HG03469 (cell line): ENCODE results near the gene OR6C76.
"Not testable (repeated sequence)": the region's sequence is repeated elsewhere in the genome, so short reads cannot be mapped to it uniquely, and the experiment has no call there.

Source experiments
- ATAC-seq: cut with Tn5 transposase; IDR thresholded peaks from one replicate; pipeline ENCODE4 v1.9.1; 2021; ENCODE audit warnings: mild to moderate bottlenecking, moderate library complexity, moderate number of reproducible peaks; ENCODE audit not compliant: unreplicated experiment

OR6C76 gene

DNA sequence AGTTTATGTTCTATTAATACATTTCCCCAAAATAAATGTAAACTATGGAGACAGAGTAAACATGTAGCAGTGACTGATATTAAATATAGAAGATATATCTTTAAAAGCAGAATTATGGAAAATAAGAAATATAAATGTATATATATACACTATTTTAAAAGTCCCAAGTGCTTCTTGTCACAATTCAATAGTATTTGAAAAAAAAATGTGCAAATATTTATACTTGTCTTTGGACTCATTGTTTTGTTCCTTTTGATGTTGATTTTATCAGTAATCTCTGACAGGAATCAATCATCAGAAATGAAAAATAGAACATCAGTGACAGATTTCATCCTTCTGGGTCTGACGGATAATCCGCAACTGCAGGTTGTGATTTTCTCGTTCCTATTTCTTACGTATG is at the start of gene OR6C76:
Gene OR6C76, plus strand, starts transcription at position 301 of the 400 bp plus-strand sequence. Its CDS starts 0 bp downstream, at position 301.
- no peak for ATAC-seq

- no peak for ATAC-seq
Observed at GRCh38 chr12:55385891-55386290, 40.2 kb upstream of the OR6C76 start.

- ATAC-seq, result no peak
Observed at GRCh38 chr12:55392032-55392795, 33.8 kb upstream of the OR6C76 start.

GRCh38 chr12:55396326-55396725 is 29.7 kb upstream of the OR6C76 start:
- no peak for ATAC-seq

- no peak for ATAC-seq
Observed at GRCh38 chr12:55400229-55400628, 25.8 kb upstream of the OR6C76 start, which contains the start of gene OR6C65. OR6C65 (plus strand) TSS chr12:55400529; CDS start chr12:55400529, 0 bp downstream.

GRCh38 chr12:55407866-55408265 is 18.2 kb upstream of the OR6C76 start:
- no peak for ATAC-seq

GRCh38 chr12:55409133-55409532 is 16.9 kb upstream of the OR6C76 start:
- ATAC-seq, result not testable (repeated sequence)

GRCh38 chr12:55412138-55412537 is 13.9 kb upstream of the OR6C76 start:
- ATAC-seq, result not testable (repeated sequence)

GRCh38 chr12:55413498-55414388 is 12.3 kb upstream of the OR6C76 start:
- not testable (repeated sequence) for ATAC-seq

DNA sequence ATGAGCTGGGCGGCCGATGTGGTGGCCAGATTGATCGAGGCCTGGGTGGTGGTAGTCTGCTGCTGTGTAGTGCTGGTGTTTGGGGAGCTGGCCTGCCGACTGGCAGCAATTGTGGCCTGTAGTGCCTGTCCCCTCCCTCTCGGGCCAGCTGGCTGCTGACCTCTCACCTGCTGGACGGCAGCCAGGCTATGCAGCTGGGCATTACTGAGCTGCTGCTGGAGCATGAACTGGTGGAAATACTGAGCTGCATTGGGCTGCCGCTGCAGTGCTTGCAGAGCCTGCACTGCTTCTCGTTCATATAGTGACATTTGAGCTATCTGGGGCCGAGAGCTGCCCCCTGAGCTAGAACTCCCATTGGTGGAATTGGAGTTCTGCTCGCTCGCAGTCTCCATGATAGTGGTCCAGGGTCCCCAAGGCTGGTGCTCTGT is 11.6 kb upstream of the OR6C76 start:
- not testable (repeated sequence) for ATAC-seq

GRCh38 chr12:55414889-55415288 is 11.2 kb upstream of the OR6C76 start:
- not testable (repeated sequence) for ATAC-seq

GRCh38 chr12:55416961-55417360 is 9.1 kb upstream of the OR6C76 start:
- no peak for ATAC-seq

DNA sequence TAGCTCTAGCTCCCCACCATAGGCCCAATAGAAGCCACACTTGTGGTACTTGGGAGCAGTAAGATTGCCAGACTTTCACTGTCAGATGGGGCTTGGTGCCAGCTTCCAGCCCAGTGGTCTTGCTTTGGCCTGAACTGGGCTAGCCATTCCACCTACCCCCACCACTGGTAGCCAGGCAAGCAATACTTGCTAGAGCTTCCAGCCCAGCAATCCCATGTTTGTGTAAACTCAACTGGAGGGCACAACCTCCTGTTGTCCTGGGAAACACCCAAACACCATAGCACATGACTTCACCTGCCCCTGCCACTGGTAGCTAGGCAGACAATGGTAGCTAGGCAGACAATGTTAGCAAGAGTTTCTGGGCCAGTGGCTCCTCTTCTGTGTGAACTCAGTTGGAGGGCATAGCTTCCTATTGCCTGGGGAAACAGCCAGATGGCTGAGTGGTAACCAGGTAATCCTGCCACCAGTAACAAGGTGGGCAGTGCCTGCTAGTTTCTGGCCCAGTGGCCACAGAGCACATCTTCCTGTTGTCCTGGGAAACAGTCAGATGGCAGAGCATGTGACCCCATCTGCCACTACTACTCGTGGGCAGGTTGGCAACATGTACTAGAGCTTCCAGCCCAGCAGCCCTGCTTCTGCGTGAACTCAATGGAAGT is 5.6 kb upstream of the OR6C76 start:
- no peak for ATAC-seq

DNA sequence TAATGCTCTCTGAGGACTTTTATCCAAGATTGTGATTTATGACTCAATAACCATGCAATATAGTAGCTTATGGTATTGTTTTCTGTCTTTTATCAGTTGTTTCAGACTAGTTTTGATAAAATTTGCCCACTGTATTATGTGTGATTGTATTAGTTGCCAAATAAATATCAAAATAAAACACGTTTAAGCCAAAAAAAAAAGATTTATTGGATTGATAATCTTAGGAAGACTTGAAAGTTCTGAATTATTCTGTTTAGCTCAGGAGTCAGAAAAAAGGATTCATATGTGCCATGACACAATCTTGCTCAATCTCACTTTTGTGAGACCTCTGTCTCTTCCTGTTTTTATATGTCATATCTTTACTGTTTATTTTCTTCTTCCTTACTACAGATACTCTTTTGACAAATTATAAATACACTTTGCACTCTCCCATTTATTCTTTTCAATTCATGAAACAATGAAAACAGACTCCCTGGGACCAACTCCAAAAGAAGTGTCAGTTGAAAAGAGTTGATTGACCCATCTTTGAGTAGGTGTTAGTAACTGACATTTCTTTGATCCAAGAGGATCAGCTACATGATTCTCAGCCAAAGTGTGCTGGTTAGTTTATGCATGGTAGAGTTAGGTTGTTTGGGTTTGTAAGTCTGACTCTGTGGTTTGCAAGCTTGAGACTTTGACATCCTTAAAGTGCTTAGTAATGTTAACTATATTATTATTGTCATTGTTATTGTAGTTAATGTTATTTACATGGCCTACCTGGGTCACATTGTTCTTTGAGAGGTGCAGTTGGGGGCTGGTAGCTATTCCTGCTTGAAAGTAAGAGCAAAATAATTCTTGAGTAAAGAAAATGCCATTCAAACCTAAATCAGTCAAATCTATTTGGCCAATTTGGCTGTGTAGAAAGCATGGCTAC is 2.5 kb downstream of the OR6C76 start:
- ATAC-seq, result no peak

GRCh38 chr12:55441233-55441632 is 15.2 kb downstream of the OR6C76 start:
- ATAC-seq, result not testable (repeated sequence)

- no peak for ATAC-seq
Observed at GRCh38 chr12:55443776-55444175, 17.7 kb downstream of the OR6C76 start, which contains the start of gene OR6C2. OR6C2 (plus strand) TSS chr12:55444076; CDS start chr12:55452214, 8,138 bp downstream.

GRCh38 chr12:55445357-55445756 is 19.3 kb downstream of the OR6C76 start:
- ATAC-seq, result no peak

DNA sequence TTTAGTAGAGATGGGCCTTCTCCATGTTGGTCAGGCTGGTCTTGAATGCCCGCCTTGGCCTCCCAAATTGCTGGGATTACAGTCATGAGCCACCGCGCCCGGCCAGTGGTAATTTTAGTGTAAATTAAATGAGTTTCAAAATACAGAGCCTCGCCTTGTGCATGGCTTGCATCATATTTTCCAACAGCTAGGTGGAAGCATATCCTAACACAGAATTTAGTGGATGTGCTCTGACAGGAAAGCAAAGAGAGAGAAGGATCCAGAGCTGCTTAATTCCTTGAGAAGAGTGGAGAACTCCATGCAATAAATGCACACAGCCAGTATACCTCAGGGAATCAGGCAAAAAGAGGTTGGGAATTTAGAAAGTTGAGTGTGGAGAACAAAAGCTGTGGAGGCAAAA is 20.3 kb downstream of the OR6C76 start:
- no peak for ATAC-seq

DNA sequence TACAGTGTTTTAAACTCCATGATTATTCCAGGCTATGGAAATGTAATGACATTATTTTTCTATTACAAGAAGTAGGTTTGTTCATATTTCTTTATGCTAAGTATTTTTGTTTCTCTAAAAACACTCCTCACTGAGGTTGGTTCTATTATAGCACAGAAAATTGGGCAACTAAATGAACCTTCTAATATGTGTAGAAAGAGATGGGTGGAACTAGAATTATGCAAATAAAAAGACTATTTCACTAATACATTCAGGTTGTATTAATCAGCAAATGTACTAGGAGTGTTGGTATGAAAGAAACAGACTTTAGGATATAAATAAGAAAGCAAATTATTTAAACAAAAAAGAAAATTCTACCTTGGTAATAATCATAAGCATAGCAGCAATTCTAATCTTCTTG is 22.8 kb downstream of the OR6C76 start:
- no peak for ATAC-seq

GRCh38 chr12:55464926-55465325 is 38.9 kb downstream of the OR6C76 start:
- not testable (repeated sequence) for ATAC-seq
